CD4-positive, alpha-beta T cell treated with Interleukin-4 for 4 hours (primary cell): ENCODE results near the gene LIN28A.

Experiments used
- DNase-seq: peaks from one replicate; pipeline ENCODE4 v3.0.0-alpha.2; 2020

The LIN28A gene

GRCh38 chr1:26440259-26440658 lies 29.6 kb downstream of the LIN28A start:
- DNase-seq = no peak

- no peak for DNase-seq
Observed at GRCh38 chr1:26449868-26450267, 39.3 kb downstream of the LIN28A start.

GRCh38 chr1:26450908-26451307 lies 40.3 kb downstream of the LIN28A start:
- DNase-seq = no peak

GRCh38 chr1:26452459-26453183 lies 42.0 kb downstream of the LIN28A start:
- DNase-seq = no peak

- no peak for DNase-seq
Observed at GRCh38 chr1:26459148-26459547, 48.5 kb downstream of the LIN28A start.

- no peak for DNase-seq
Observed at GRCh38 chr1:26459573-26460031, 49.0 kb downstream of the LIN28A start.

- no peak for DNase-seq
Observed at GRCh38 chr1:26468911-26469310, 58.3 kb downstream of the LIN28A start.

- DNase-seq = no peak
Observed at GRCh38 chr1:26469558-26469957, 58.9 kb downstream of the LIN28A start.

GRCh38 chr1:26470878-26471497 lies 60.4 kb downstream of the LIN28A start:
- no peak for DNase-seq

- DNase-seq = peak; percentile 23
Observed at GRCh38 chr1:26471498-26472319, 61.1 kb downstream of the LIN28A start.

GRCh38 chr1:26472320-26472900 lies 61.8 kb downstream of the LIN28A start, which contains the start of gene HMGN2:
Gene HMGN2 (plus strand): TSS chr1:26472440. CDS start chr1:26472613, 173 bp downstream.
- DNase-seq = peak; percentile 89

- peak; percentile 95 for DNase-seq
Observed at GRCh38 chr1:26472901-26473845, 62.6 kb downstream of the LIN28A start.

- no peak for DNase-seq
Observed at GRCh38 chr1:26474818-26475217, 64.2 kb downstream of the LIN28A start.

GRCh38 chr1:26475989-26476388 lies 65.4 kb downstream of the LIN28A start:
- DNase-seq = no peak

GRCh38 chr1:26476958-26477357 lies 66.3 kb downstream of the LIN28A start:
- DNase-seq = no peak

GRCh38 chr1:26477446-26478152 lies 67.0 kb downstream of the LIN28A start:
- DNase-seq = no peak

- DNase-seq = no peak
Observed at GRCh38 chr1:26478159-26478558, 67.5 kb downstream of the LIN28A start.

GRCh38 chr1:26478988-26479387 lies 68.4 kb downstream of the LIN28A start:
- DNase-seq = no peak
